Posterior vena cava (tissue), 2 donors: Measurements from ENCODE around the gene SSTR4. TPM values are rescaled to one million over a fixed set of nuclear protein-coding genes. Genes with fewer than 3 reads are reported as not detected.
"Not testable (repeated sequence)": the region's sequence is repeated elsewhere in the genome, so short reads cannot be mapped to it uniquely, and the experiment has no call there.

Experiments
- DNase-seq: peaks from one replicate; pipeline ENCODE4 v3.0.0-alpha.2; 2020; ENCODE audit warnings: low spot score
- intact Hi-C, 2 donors: fragments of 100-400 bp; cut with DNase I; formaldehyde crosslinking; loops; one replicate each; pipeline versions ENCODE4 v1.14.1 to v1.14.2; 2022 to 2023
- total RNA-seq, 2 donors: library from RNA; stranded (reverse); fragmentation: NEBNext Ultra II Directional; extraction: Animal tissue kit (Norgen Biotek cat#: 25700); gene quantifications; one replicate each; pipeline ENCODE4 v1.2.1, GENCODE V29; 2021
- donor health status: DM: yes; HTN: yes; CAD: no.
- donor health status: DM: yes; HTN: yes; CAD: no.

Gene SSTR4
- total RNA-seq, 2 donors from 2014 or later: not detected

GRCh38 chr20:23017516-23017915 is 17.6 kb upstream of the SSTR4 start:
- DNase-seq: no peak
- intact Hi-C loops: loop anchor here in 1 of 2 donors (2.0 kb wide), 1 partner anchor 75 kb away; no protein-coding TSS in a partner anchor

GRCh38 chr20:23018432-23018831 is 16.7 kb upstream of the SSTR4 start:
- intact Hi-C loops: no loop called here

GRCh38 chr20:23018941-23019340 is 16.2 kb upstream of the SSTR4 start:
- intact Hi-C loops: no loop called here
- peak; percentile 50 for DNase-seq

More at GRCh38 chr20:23018432-23018831, 16.7 kb upstream of the SSTR4 start:
- DNase-seq: no peak

- DNase-seq: peak; percentile 53
- intact Hi-C loops: no loop called here
Measured at GRCh38 chr20:23019403-23019802, 15.7 kb upstream of the SSTR4 start.

- no peak for DNase-seq
- intact Hi-C loops: no loop called here
Measured at GRCh38 chr20:23020230-23021018, 14.7 kb upstream of the SSTR4 start.

- intact Hi-C loops: no loop called here
- no peak for DNase-seq
Measured at GRCh38 chr20:23021541-23021940, 13.6 kb upstream of the SSTR4 start.

- intact Hi-C loops: no loop called here
- DNase-seq: no peak
Measured at GRCh38 chr20:23021951-23022350, 13.2 kb upstream of the SSTR4 start.

- intact Hi-C loops: no loop called here
- DNase-seq: no peak
Measured at GRCh38 chr20:23022849-23023248, 12.3 kb upstream of the SSTR4 start.

GRCh38 chr20:23023621-23024177 is 11.4 kb upstream of the SSTR4 start:
- no peak for DNase-seq
- intact Hi-C loops: no loop called here

- DNase-seq: no peak
- intact Hi-C loops: no loop called here
Measured at GRCh38 chr20:23024701-23025100, 10.4 kb upstream of the SSTR4 start.

GRCh38 chr20:23025503-23025902 is 9.6 kb upstream of the SSTR4 start:
- DNase-seq, intact Hi-C loops: not testable (repeated sequence)

- intact Hi-C loops: no loop called here
- no peak for DNase-seq
Measured at GRCh38 chr20:23027721-23028120, 7.4 kb upstream of the SSTR4 start.

- intact Hi-C loops: no loop called here
- no peak for DNase-seq
Measured at GRCh38 chr20:23028392-23028791, 6.7 kb upstream of the SSTR4 start.

- DNase-seq: no peak
- intact Hi-C loops: no loop called here
Measured at GRCh38 chr20:23029324-23029723, 5.8 kb upstream of the SSTR4 start.

GRCh38 chr20:23031346-23031745 is 3.8 kb upstream of the SSTR4 start:
- intact Hi-C loops: no loop called here
- no peak for DNase-seq

- DNase-seq: no peak
- intact Hi-C loops: no loop called here
Measured at GRCh38 chr20:23032056-23032749, 2.9 kb upstream of the SSTR4 start.

- intact Hi-C loops: no loop called here
- DNase-seq: no peak
Measured at GRCh38 chr20:23032750-23033078, 2.4 kb upstream of the SSTR4 start.

- DNase-seq: no peak
- intact Hi-C loops: no loop called here
Measured at GRCh38 chr20:23033918-23034317, 1.2 kb upstream of the SSTR4 start.

- intact Hi-C loops: no loop called here
- no peak for DNase-seq
Measured at GRCh38 chr20:23035731-23036130, 619 bp downstream of the SSTR4 start.

- intact Hi-C loops: no loop called here
- no peak for DNase-seq
Measured at GRCh38 chr20:23036371-23036770, 1.3 kb downstream of the SSTR4 start.

GRCh38 chr20:23037017-23037481 is 1.9 kb downstream of the SSTR4 start:
- intact Hi-C loops: no loop called here
- no peak for DNase-seq
